ENCODE results near the gene CRABP2.
A peak's percentile ranks its signal among the peaks of the same experiment; 100 is the strongest.

CRABP2 gene

GRCh38 chr1:156721535-156721934 lies 16.2 kb upstream of the CRABP2 start:
- H3K4me3 ChIP-seq (ENCODE audit: control insufficient read depth, low read depth, low read length): no peak overlapping the region
- DNase-seq (ENCODE audit: low read depth): no peak
- TF ChIP-seq CTCF (conservative IDR thresholded peaks at IDR 0.05; ENCODE audit: control insufficient read depth, insufficient read depth, low read depth, low read length): no peak

- no peak for DNase-seq (ENCODE audit: low read depth)
- H3K4me3 ChIP-seq (ENCODE audit: control insufficient read depth, low read depth, low read length): no peak overlapping the region
- TF ChIP-seq CTCF (conservative IDR thresholded peaks at IDR 0.05; ENCODE audit: control insufficient read depth, insufficient read depth, low read depth, low read length): no peak
Observed at GRCh38 chr1:156721131-156721530, 15.7 kb upstream of the CRABP2 start.

- no peak for DNase-seq (ENCODE audit: low read depth)
- no peak for TF ChIP-seq CTCF (conservative IDR thresholded peaks at IDR 0.05; ENCODE audit: control insufficient read depth, insufficient read depth, low read depth, low read length)
Observed at GRCh38 chr1:156717351-156717750, 12.0 kb upstream of the CRABP2 start.

GRCh38 chr1:156714830-156715229 lies 9.4 kb upstream of the CRABP2 start:
- TF ChIP-seq CTCF (conservative IDR thresholded peaks at IDR 0.05; ENCODE audit: control insufficient read depth, insufficient read depth, low read depth, low read length): no peak
- H3K4me3 ChIP-seq (ENCODE audit: control insufficient read depth, low read depth, low read length): no peak overlapping the region
- DNase-seq (ENCODE audit: low read depth): no peak

More at GRCh38 chr1:156717351-156717750, 12.0 kb upstream of the CRABP2 start:
- H3K4me3 ChIP-seq (ENCODE audit: control insufficient read depth, low read depth, low read length): no peak overlapping the region

GRCh38 chr1:156712626-156713025 lies 7.2 kb upstream of the CRABP2 start:
- H3K4me3 ChIP-seq (ENCODE audit: control insufficient read depth, low read depth, low read length): no peak overlapping the region
- no peak for TF ChIP-seq CTCF (conservative IDR thresholded peaks at IDR 0.05; ENCODE audit: control insufficient read depth, insufficient read depth, low read depth, low read length)
- peak; percentile 55 for DNase-seq (ENCODE audit: low read depth)

GRCh38 chr1:156711011-156711817 lies 5.8 kb upstream of the CRABP2 start:
- no peak for TF ChIP-seq CTCF (conservative IDR thresholded peaks at IDR 0.05; ENCODE audit: control insufficient read depth, insufficient read depth, low read depth, low read length)

More at GRCh38 chr1:156711011-156711817, 5.8 kb upstream of the CRABP2 start:
- DNase-seq (ENCODE audit: low read depth): peak; percentile 42
- no peak overlapping the region for H3K4me3 ChIP-seq (ENCODE audit: control insufficient read depth, low read depth, low read length)

Measured in fibroblast of mammary gland (primary cell).